GM19397 (cell line): ENCODE measurements around the gene FBRS.
"Not testable (repeated sequence)": the region's sequence is repeated elsewhere in the genome, so short reads cannot be mapped to it uniquely, and the experiment has no call there.

ENCODE experiments used
- ATAC-seq: cut with Tn5 transposase; IDR thresholded peaks from one replicate; pipeline ENCODE4 v1.9.1; 2021; ENCODE audit warnings: mild to moderate bottlenecking, moderate library complexity; ENCODE audit not compliant: unreplicated experiment

FBRS gene

GRCh38 chr16:30663820-30664219 is 5.6 kb downstream of the FBRS start:
- no peak for ATAC-seq

GRCh38 chr16:30664616-30665109 is 6.4 kb downstream of the FBRS start:
- ATAC-seq, result no peak

- ATAC-seq, result no peak
Measured at GRCh38 chr16:30665155-30665829, 7.1 kb downstream of the FBRS start.

GRCh38 chr16:30665830-30666190 is 7.6 kb downstream of the FBRS start:
- no peak for ATAC-seq

- ATAC-seq, result no peak
Measured at GRCh38 chr16:30666681-30667080, 8.4 kb downstream of the FBRS start.

- ATAC-seq, result no peak
Measured at GRCh38 chr16:30667361-30667905, 9.2 kb downstream of the FBRS start.

GRCh38 chr16:30668393-30668792 is 10.2 kb downstream of the FBRS start:
- ATAC-seq, result no peak

- no peak for ATAC-seq
Measured at GRCh38 chr16:30669026-30669902, 11.0 kb downstream of the FBRS start.

- no peak for ATAC-seq
Measured at GRCh38 chr16:30669903-30670824, 11.9 kb downstream of the FBRS start.

- ATAC-seq, result no peak
Measured at GRCh38 chr16:30675143-30675542, 16.9 kb downstream of the FBRS start.

- no peak for ATAC-seq
Measured at GRCh38 chr16:30677931-30678585, 19.8 kb downstream of the FBRS start.

GRCh38 chr16:30678586-30678970 is 20.3 kb downstream of the FBRS start:
- ATAC-seq, result no peak

GRCh38 chr16:30680326-30680725 is 22.1 kb downstream of the FBRS start:
- no peak for ATAC-seq

- no peak for ATAC-seq
Measured at GRCh38 chr16:30688701-30689100, 30.5 kb downstream of the FBRS start.

GRCh38 chr16:30691907-30692306 is 33.7 kb downstream of the FBRS start:
- ATAC-seq, result no peak

- ATAC-seq, result no peak
Measured at GRCh38 chr16:30692396-30693064, 34.3 kb downstream of the FBRS start.

- no peak for ATAC-seq
Measured at GRCh38 chr16:30694926-30695693, 36.9 kb downstream of the FBRS start.

- ATAC-seq, result not testable (repeated sequence)
Measured at GRCh38 chr16:30696646-30697045, 38.4 kb downstream of the FBRS start.
